Caco-2 (cell line): ENCODE measurements around the gene C16orf54. TPM values are rescaled to one million over a fixed set of nuclear protein-coding genes. Genes with fewer than 3 reads are reported as not detected.
A peak's percentile ranks its signal among the peaks of the same experiment; 100 is the strongest.

Experiments used
- BruUV-seq: library from RNA; stranded (reverse); fragments of 400-500 nt; replicated peaks from 2 replicates; lab custom pipeline; 2021; lab: Mats Ljungman, UMichigan
- CTCF ChIA-PET: fragments of 300-600 bp; sonication (Branson Sonifier 250); formaldehyde crosslinking; loops from one replicate; lab custom pipeline; 2022; ENCODE audit warnings: antibody characterized with exemption; lab: Charles Lee
- POLR2A ChIA-PET: fragments of 300-600 bp; sonication (Branson Sonifier 250); formaldehyde crosslinking; loops from one replicate; lab custom pipeline; 2022; ENCODE audit warnings: antibody characterized with exemption; lab: Charles Lee
- DNase-seq, 2 experiments: peaks; one replicate each; pipeline versions ENCODE4 v3.0.0 to v3.0.0-alpha.2; 2020 to 2022
- H3K27me3 ChIP-seq: replicated peaks from 2 replicates; pipeline ENCODE4 v1.6.0; 2011; ENCODE audit warnings: low read length; ENCODE audit not compliant: control insufficient read depth, insufficient read depth
- H3K36me3 ChIP-seq: 2 replicates; pipeline ENCODE4 v1.5.1; 2011; ENCODE audit warnings: low read length; ENCODE audit not compliant: control insufficient read depth, insufficient read depth
- H3K4me1 ChIP-seq: fragments of 250-450 bp; sonication (Bioruptor Pico); 2 replicates; pipeline ENCODE4 v1.5.1; 2020; ENCODE audit warnings: mild to moderate bottlenecking
- H3K4me3 ChIP-seq: 2 replicates; pipeline ENCODE4 v1.5.1; 2011; ENCODE audit warnings: low read depth, mild to moderate bottlenecking, control low read depth, low read length
- H3K9me3 ChIP-seq: fragments of 250-450 bp; sonication (Bioruptor Pico); 2 replicates; pipeline ENCODE4 v1.5.1; 2020; ENCODE audit warnings: mild to moderate bottlenecking, moderate library complexity
- H3K27ac Mint-ChIP-seq: one replicate; pipeline ENCODE4 v1.8.0; 2022; ENCODE audit warnings: mixed read lengths; ENCODE audit not compliant: unreplicated experiment
- H3K27me3 Mint-ChIP-seq: one replicate; pipeline ENCODE4 v1.8.0; 2022; ENCODE audit warnings: mixed read lengths; ENCODE audit not compliant: insufficient read depth, unreplicated experiment
- H3K36me3 Mint-ChIP-seq: one replicate; pipeline ENCODE4 v1.8.0; 2022; ENCODE audit warnings: mild to moderate bottlenecking, mixed read lengths; ENCODE audit not compliant: insufficient read depth, unreplicated experiment
- H3K4me1 Mint-ChIP-seq: one replicate; pipeline ENCODE4 v1.8.0; 2022; ENCODE audit warnings: low read depth, mixed read lengths; ENCODE audit not compliant: unreplicated experiment
- H3K4me3 Mint-ChIP-seq: one replicate; pipeline ENCODE4 v1.8.0; 2022; ENCODE audit warnings: mild to moderate bottlenecking, moderate library complexity, mixed read lengths; ENCODE audit not compliant: unreplicated experiment
- H3K9me3 Mint-ChIP-seq: one replicate; pipeline ENCODE4 v1.8.0; 2022; ENCODE audit warnings: mixed read lengths; ENCODE audit not compliant: unreplicated experiment
- CTCF ChIP-seq, 2 experiments: fragments of 200-600 bp in 1 of 2; IDR thresholded peaks; 1 replicate in 1 of 2; 2 replicates in 1 of 2; pipeline versions ENCODE4 v1.5.1 to v1.8.0; 2011 to 2022; ENCODE audit warnings: antibody characterized with exemption in 1 of 2, control low read depth in 1 of 2, inconsistent platforms in 1 of 2, low read depth in 1 of 2, low read length in 1 of 2, mild to moderate bottlenecking in 1 of 2, moderate library complexity in 1 of 2; ENCODE audit not compliant: insufficient read depth in 1 of 2, severe bottlenecking in 1 of 2, unreplicated experiment in 1 of 2
- intact Hi-C: fragments of 100-400 bp; cut with micrococcal nuclease; formaldehyde crosslinking; loops from one replicate; pipeline ENCODE4 v1.10.0; 2022; ENCODE audit not compliant: unreplicated experiment
- total RNA-seq: library from RNA; stranded (reverse); gene quantifications from 2 replicates; pipeline ENCODE4 v1.2.3, GENCODE V29; 2022

The C16orf54 gene
- total RNA-seq, 1 experiment from 2014 or later = not detected

GRCh38 chr16:29737713-29738112, 8.1 kb downstream of the C16orf54 start:
- H3K9me3 Mint-ChIP-seq = no peaks in the 10 kb centered on the region
- intact Hi-C loops = no loop called here
- no peaks in the 10 kb centered on the region; the same call in none of the 2 replicates for H3K36me3 ChIP-seq
- TF ChIP-seq CTCF (IDR thresholded peaks at IDR 0.05; ENCODE audit: insufficient read depth in 1 of 2, low read depth in 1 of 2, low read length in 1 of 2, severe bottlenecking in 1 of 2, unreplicated experiment in 1 of 2) = no peak
- H3K27ac Mint-ChIP-seq = no peak overlapping the region
- ChIA-PET POLR2A (no interaction called here), CTCF (no interaction called here)
- DNase-seq = no peak
- H3K4me3 ChIP-seq = no peak overlapping the region
- no peaks in the 10 kb centered on the region for H3K27me3 ChIP-seq
- BruUV-seq = no TSS peak
- no peaks in the 10 kb centered on the region for H3K27me3 Mint-ChIP-seq
- peaks cover 44% of the 10 kb centered on the region for H3K4me1 Mint-ChIP-seq
- no peaks in the 10 kb centered on the region for H3K9me3 ChIP-seq
- no peak overlapping the region for H3K4me3 Mint-ChIP-seq
- no peaks in the 10 kb centered on the region for H3K36me3 Mint-ChIP-seq
- peaks cover 38% of the 10 kb centered on the region for H3K4me1 ChIP-seq

- H3K36me3 Mint-ChIP-seq = no peaks in the 10 kb centered on the region
- no peak overlapping the region for H3K27ac Mint-ChIP-seq
- no peak for DNase-seq
- no peaks in the 10 kb centered on the region for H3K9me3 ChIP-seq
- H3K27me3 Mint-ChIP-seq = no peaks in the 10 kb centered on the region
- no peaks in the 10 kb centered on the region for H3K27me3 ChIP-seq
- TF ChIP-seq CTCF (IDR thresholded peaks at IDR 0.05; ENCODE audit: insufficient read depth in 1 of 2, low read depth in 1 of 2, low read length in 1 of 2, severe bottlenecking in 1 of 2, unreplicated experiment in 1 of 2) = no peak
- H3K4me3 Mint-ChIP-seq = no peak overlapping the region
- peaks cover 33% of the 10 kb centered on the region for H3K4me1 ChIP-seq
- CTCF ChIA-PET = no interaction called here
- H3K36me3 ChIP-seq = no peaks in the 10 kb centered on the region; the same call in 1 of the 2 replicates
- intact Hi-C loops = no loop called here
- peaks cover 44% of the 10 kb centered on the region for H3K4me1 Mint-ChIP-seq
- BruUV-seq = no TSS peak
- H3K9me3 Mint-ChIP-seq = no peaks in the 10 kb centered on the region
- no peak overlapping the region for H3K4me3 ChIP-seq
- POLR2A ChIA-PET = no interaction called here
Measured at GRCh38 chr16:29736764-29737163, 9.0 kb downstream of the C16orf54 start.

GRCh38 chr16:29736112-29736511, 9.7 kb downstream of the C16orf54 start:
- no peak overlapping the region for H3K4me3 ChIP-seq
- Mint-ChIP-seq H3K4me3 (no peak overlapping the region), H3K27me3 (no peaks in the 10 kb centered on the region), H3K27ac (no peak overlapping the region), H3K36me3 (no peaks in the 10 kb centered on the region), H3K9me3 (no peaks in the 10 kb centered on the region), H3K4me1 (peaks cover 44% of the 10 kb centered on the region)
- TF ChIP-seq CTCF (IDR thresholded peaks at IDR 0.05; ENCODE audit: insufficient read depth in 1 of 2, low read depth in 1 of 2, low read length in 1 of 2, severe bottlenecking in 1 of 2, unreplicated experiment in 1 of 2) = peak in 1 of 2 experiments; percentile 30
- ChIA-PET POLR2A (no interaction called here), CTCF (interaction anchor here (0.5 to 0.9 kb wide), 2 partner anchors 13 to 54 kb away, joined by 3 read pairs; partner anchors contain the start of gene KIF22)
- H3K4me1 ChIP-seq = peaks cover 26% of the 10 kb centered on the region
- BruUV-seq = no TSS peak
- intact Hi-C loops = no loop called here
- H3K36me3 ChIP-seq = no peaks in the 10 kb centered on the region; the same call in 1 of the 2 replicates
- no peak for DNase-seq
- H3K9me3 ChIP-seq = no peaks in the 10 kb centered on the region
- no peaks in the 10 kb centered on the region for H3K27me3 ChIP-seq
